NB4 (cell line): ENCODE data around the gene EFCAB9.

Experiments used
- MAX ChIP-seq: IDR thresholded peaks from 2 replicates; pipeline ENCODE4 v1.6.1; 2011; ENCODE audit warnings: low read depth, low read length
- MYC ChIP-seq: IDR thresholded peaks from 2 replicates; pipeline ENCODE4 v1.6.1; 2011; ENCODE audit warnings: low read depth, low read length
- POLR2A ChIP-seq: IDR thresholded peaks from 2 replicates; pipeline ENCODE4 v1.6.1; 2011; ENCODE audit warnings: mild to moderate bottlenecking; ENCODE audit not compliant: insufficient read length; ENCODE audit errors: extremely low read depth
- TF ChIP-seq, protein P1 (sequence below): IDR thresholded peaks from one replicate; pipeline ENCODE4 v1.5.1; 2012; ENCODE audit warnings: low read depth, low read length

DNA sequence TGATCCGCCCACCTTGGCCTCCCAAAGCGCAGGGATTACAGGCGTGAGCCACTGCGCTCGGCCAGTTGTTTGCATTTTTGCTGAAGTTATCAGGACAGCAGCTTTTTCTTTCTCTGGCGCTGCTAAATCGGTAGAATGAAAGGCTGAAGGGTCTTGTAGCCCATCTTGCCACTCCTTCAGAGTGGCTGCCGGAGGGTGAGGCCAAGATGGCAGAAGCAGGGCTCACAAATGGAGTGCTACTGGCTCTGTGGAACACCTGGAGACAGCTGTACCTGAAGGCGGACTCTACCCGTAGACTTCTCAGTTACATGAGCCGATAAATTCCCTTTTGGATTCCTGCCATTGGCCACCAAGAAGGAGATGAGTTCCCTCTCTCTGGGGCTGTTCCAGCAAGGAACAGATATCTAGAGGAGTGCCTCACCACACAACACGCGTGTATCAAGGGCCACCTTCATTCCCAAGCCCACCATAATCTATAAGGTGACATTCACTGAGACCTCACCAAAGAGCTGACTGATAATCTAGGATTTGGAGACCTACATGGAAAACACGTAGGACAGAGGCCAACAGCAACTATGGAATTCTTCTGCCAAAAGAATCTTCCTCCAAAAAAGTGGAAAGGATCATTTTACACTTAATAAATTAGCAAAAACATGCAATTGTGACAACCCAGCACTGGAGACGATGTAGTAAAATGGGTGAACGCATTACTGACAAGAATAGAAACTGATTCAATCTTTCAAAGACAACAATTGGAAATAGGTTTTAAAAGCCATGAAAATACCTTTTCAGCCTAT lies 27.7 kb upstream of the EFCAB9 start:
- TF ChIP-seq, protein P1, sequence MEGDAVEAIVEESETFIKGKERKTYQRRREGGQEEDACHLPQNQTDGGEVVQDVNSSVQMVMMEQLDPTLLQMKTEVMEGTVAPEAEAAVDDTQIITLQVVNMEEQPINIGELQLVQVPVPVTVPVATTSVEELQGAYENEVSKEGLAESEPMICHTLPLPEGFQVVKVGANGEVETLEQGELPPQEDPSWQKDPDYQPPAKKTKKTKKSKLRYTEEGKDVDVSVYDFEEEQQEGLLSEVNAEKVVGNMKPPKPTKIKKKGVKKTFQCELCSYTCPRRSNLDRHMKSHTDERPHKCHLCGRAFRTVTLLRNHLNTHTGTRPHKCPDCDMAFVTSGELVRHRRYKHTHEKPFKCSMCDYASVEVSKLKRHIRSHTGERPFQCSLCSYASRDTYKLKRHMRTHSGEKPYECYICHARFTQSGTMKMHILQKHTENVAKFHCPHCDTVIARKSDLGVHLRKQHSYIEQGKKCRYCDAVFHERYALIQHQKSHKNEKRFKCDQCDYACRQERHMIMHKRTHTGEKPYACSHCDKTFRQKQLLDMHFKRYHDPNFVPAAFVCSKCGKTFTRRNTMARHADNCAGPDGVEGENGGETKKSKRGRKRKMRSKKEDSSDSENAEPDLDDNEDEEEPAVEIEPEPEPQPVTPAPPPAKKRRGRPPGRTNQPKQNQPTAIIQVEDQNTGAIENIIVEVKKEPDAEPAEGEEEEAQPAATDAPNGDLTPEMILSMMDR, result no peak
- TF ChIP-seq POLR2A, result no peak
- TF ChIP-seq MAX, result no peak
- TF ChIP-seq MYC, result no peak
